Esophagus squamous epithelium (tissue), 5 donors: ENCODE results near the gene SLC24A4. TPM values are rescaled to one million over a fixed set of nuclear protein-coding genes. Genes with fewer than 3 reads are reported as not detected.
A peak's percentile ranks its signal among the peaks of the same experiment; 100 is the strongest.

Source experiments
- DNase-seq: peaks from one replicate; lab custom pipeline; 2025; lab: John Stamatoyannopoulos, UW
- H3K27ac ChIP-seq, 4 donors: fragments of 200-600 bp; sonication (generic); one replicate each; pipeline ENCODE4 v1.5.1; 2016 to 2019; ENCODE audit warnings: mild to moderate bottlenecking in 1 of 4
- H3K27me3 ChIP-seq, 4 donors: fragments of 200-600 bp; sonication (generic); 1 replicate in 3 of 4; 2 replicates in 1 of 4; pipeline versions ENCODE4 v1.5.1 to v1.6.0; 2017 to 2021; ENCODE audit warnings: antibody characterized with exemption in 1 of 4
- H3K36me3 ChIP-seq, 3 donors: fragments of 200-600 bp; sonication (generic); one replicate each; pipeline ENCODE4 v1.5.1; 2016 to 2019
- H3K4me1 ChIP-seq, 3 donors: fragments of 200-600 bp; sonication (generic); one replicate each; pipeline ENCODE4 v1.5.1; 2017 to 2019
- H3K4me3 ChIP-seq, 4 donors: fragments of 200-600 bp; sonication (generic); 1 replicate in 3 of 4; 2 replicates in 1 of 4; pipeline ENCODE4 v1.5.1; 2016 to 2019; ENCODE audit warnings: mild to moderate bottlenecking in 2 of 4, moderate library complexity in 1 of 4
- H3K9me3 ChIP-seq, 3 donors: fragments of 200-600 bp; sonication (generic); one replicate each; pipeline ENCODE4 v1.5.1; 2016 to 2019
- CTCF ChIP-seq, 6 experiments: fragments of 450-650 bp in 4 of 6; fragments of 200-600 bp in 2 of 6; sonication (generic) in 2 of 6; IDR thresholded peaks; one replicate each; pipeline ENCODE4 v1.5.1; 2016 to 2019; ENCODE audit warnings: antibody characterized with exemption in 6 of 6, mild to moderate bottlenecking in 4 of 6, moderate library complexity in 4 of 6
- POLR2A ChIP-seq, 4 donors: fragments of 450-650 bp; IDR thresholded peaks; one replicate each; pipeline ENCODE4 v1.6.1; 2017; ENCODE audit warnings: antibody characterized with exemption in 4 of 4, mild to moderate bottlenecking in 4 of 4, moderate library complexity in 3 of 4
- WGBS, 2 donors: methylation state at CpG; one replicate each; pipeline ENCODE4 v1.1.5; 2018; 5-methylcytosine and 5-hydroxymethylcytosine counted together
- intact Hi-C: fragments of 100-400 bp; cut with DNase I; formaldehyde crosslinking; loops from one replicate; pipeline ENCODE4 v1.15.0; 2022
- total RNA-seq, 4 donors: library from RNA; depleted of rRNA; stranded (reverse); fragments of >200 nt; gene quantifications; one replicate each; pipeline ENCODE4 v1.1.0, GENCODE V29; 2016
- donor health status: DM: yes; HTN: yes; CAD: no.

SLC24A4 gene
- total RNA-seq, 4 donors from 2014 or later, result 0.04 to 0.38 (median 0.20) TPM

GRCh38 chr14:92507174-92507768 is 184.3 kb downstream of the SLC24A4 start:
- Histone ChIP-seq H3K4me1 (peaks cover 3 to 38% (median 11%) of the 10 kb centered on the region in 3 donors), H3K4me3 (no peak overlapping the region), H3K36me3 (no peaks in the 10 kb centered on the region), H3K9me3 (no peaks in the 10 kb centered on the region), H3K27me3 (peaks cover 0 to 6% (median 0%) of the 10 kb centered on the region in 4 donors), H3K27ac (peak overlapping the region in 1 of 4 donors; percentile 60)
- WGBS, 2 donors, result 59 to 64% methylated on average over 3 to 4 of the region's 4 CpGs
- TF ChIP-seq POLR2A (IDR thresholded peaks at IDR 0.05) (no peak), CTCF (IDR thresholded peaks at IDR 0.05) (no peak)
- no peak for DNase-seq
- intact Hi-C loops, result no loop called here

GRCh38 chr14:92510972-92511371 is 188.0 kb downstream of the SLC24A4 start:
- no peak for DNase-seq
- Histone ChIP-seq H3K27me3 (peaks cover 0 to 13% (median 0%) of the 10 kb centered on the region in 4 donors), H3K27ac (peak overlapping the region in 2 of 4 donors; percentile 7 to 91), H3K4me1 (peaks cover 6 to 59% (median 13%) of the 10 kb centered on the region in 3 donors), H3K36me3 (no peaks in the 10 kb centered on the region), H3K4me3 (no peak overlapping the region), H3K9me3 (no peaks in the 10 kb centered on the region)
- intact Hi-C loops, result no loop called here
- 71 to 73% methylated on average over 2 of the region's 2 CpGs for WGBS, 2 donors
- TF ChIP-seq CTCF (IDR thresholded peaks at IDR 0.05) (no peak), POLR2A (IDR thresholded peaks at IDR 0.05) (no peak)

GRCh38 chr14:92511453-92512238 is 188.7 kb downstream of the SLC24A4 start:
- intact Hi-C loops, result no loop called here
- no peak for TF ChIP-seq POLR2A (IDR thresholded peaks at IDR 0.05)
- no peak for TF ChIP-seq CTCF (IDR thresholded peaks at IDR 0.05)
- DNase-seq, result no peak
- H3K4me1 ChIP-seq, result peaks cover 5 to 63% (median 16%) of the 10 kb centered on the region in 3 donors
- no peaks in the 10 kb centered on the region for H3K9me3 ChIP-seq
- peak overlapping the region in 2 of 4 donors; percentile 7 to 91 for H3K27ac ChIP-seq
- no peak overlapping the region for H3K4me3 ChIP-seq
- WGBS, 2 donors, result 17 to 22% methylated on average over 6 of the region's 6 CpGs
- H3K36me3 ChIP-seq, result no peaks in the 10 kb centered on the region
- H3K27me3 ChIP-seq, result peaks cover 0 to 10% (median 0%) of the 10 kb centered on the region in 4 donors

- peak overlapping the region; percentile 82 to 91 (median 86) for H3K27ac ChIP-seq
- intact Hi-C loops, result no loop called here
- TF ChIP-seq POLR2A (IDR thresholded peaks at IDR 0.05), result no peak
- no peak for TF ChIP-seq CTCF (IDR thresholded peaks at IDR 0.05)
- peaks cover 0 to 10% (median 0%) of the 10 kb centered on the region in 4 donors for H3K27me3 ChIP-seq
- peak overlapping the region; percentile 61 to 85 (median 80) for H3K4me3 ChIP-seq
- no peak for DNase-seq
- peaks cover 0 to 64% (median 17%) of the 10 kb centered on the region in 3 donors for H3K4me1 ChIP-seq
- 65 to 93% methylated on average over 4 to 9 of the region's 9 CpGs for WGBS, 2 donors
- H3K36me3 ChIP-seq, result no peaks in the 10 kb centered on the region
- no peaks in the 10 kb centered on the region for H3K9me3 ChIP-seq
These were observed 189.8 kb downstream of the SLC24A4 start for GRCh38 chr14:92512807-92513203.
